HG03469 (cell line): ENCODE results near the gene RPL32.
"Not testable (repeated sequence)": the region's sequence is repeated elsewhere in the genome, so short reads cannot be mapped to it uniquely, and the experiment has no call there.

ENCODE experiments used
- ATAC-seq: cut with Tn5 transposase; IDR thresholded peaks from one replicate; pipeline ENCODE4 v1.9.1; 2021; ENCODE audit warnings: mild to moderate bottlenecking, moderate library complexity, moderate number of reproducible peaks; ENCODE audit not compliant: unreplicated experiment

The RPL32 gene

DNA sequence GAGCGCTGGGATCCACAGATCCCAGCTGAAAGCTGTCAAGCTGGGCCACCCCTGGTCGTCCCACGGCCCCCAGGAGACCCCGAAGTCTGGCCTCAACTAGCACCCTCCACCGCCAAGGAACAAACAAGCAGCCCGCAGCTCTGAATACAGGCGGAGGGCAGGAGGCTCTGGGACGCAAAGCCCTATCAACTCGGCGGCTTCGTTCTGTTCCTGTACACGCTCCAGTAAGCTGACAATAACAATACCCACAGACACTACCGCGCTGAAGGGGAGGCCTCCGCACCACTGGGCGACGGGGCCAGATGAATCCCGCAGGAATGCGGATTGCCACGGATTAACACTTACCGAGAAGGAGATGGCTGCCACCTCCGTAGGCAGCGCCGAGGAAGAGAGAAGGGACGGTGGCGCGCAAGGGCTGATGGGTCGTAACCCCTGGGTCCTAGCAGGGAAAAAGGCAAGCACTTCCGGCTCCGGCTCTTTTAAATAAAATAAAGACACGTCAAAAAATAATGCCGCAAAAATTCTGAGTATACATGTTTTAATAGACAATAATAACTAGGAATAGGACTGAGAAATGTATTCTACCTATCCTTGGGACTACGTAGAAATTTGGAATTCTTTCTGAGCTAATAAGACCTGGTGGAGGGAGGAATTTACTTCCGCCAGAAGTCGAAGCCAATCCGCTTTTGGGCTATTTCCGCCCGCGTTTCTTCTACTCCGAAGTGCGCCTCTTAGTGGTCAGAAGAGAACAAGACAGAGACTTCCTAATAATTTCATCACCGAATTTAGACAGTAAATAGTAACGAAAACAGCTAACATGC lies at the start of gene RPL32:
Gene RPL32 (minus strand): TSS at position 417 of the 821 bp plus-strand sequence. CDS start 1,328 bp downstream, outside the sequence.
- ATAC-seq, result peak; percentile 57

DNA sequence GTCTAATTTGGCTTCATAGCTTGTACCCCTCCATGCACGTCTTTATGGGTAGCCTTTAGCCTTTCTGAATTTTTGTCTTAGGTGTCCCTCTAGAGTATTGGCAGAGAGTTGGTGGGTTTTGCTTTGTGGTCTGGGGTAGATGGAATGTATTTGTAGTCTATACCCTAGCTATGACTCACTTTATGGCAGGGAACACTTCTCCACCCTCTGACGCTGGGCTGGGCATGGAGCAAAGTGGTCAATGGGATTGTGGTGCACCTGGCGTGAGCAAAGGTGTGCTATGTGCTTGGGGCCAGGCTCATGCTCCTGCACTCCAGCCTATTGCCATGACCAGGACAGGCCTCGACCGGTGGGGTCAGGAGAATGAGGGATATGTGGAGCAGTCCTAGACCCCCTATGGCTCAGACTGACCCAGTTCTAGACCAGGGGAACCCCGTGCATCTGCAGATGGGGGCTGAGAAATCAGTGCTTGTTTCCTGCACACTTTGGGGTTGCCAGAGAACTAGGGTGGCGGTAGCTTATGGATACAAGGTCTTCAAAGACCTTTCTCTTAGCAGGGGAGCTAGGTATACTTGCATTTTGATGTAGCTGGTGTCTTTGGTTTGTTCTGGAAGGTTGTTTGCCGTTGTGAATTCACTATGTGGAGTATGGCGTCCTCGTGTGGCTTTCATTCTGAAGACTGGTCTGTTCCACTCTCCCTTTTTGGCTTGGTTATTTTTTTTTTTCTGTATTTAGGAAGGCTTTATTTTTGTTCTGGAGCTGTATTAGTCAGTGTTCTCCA lies 49.4 kb upstream of the RPL32 start:
- no peak for ATAC-seq

DNA sequence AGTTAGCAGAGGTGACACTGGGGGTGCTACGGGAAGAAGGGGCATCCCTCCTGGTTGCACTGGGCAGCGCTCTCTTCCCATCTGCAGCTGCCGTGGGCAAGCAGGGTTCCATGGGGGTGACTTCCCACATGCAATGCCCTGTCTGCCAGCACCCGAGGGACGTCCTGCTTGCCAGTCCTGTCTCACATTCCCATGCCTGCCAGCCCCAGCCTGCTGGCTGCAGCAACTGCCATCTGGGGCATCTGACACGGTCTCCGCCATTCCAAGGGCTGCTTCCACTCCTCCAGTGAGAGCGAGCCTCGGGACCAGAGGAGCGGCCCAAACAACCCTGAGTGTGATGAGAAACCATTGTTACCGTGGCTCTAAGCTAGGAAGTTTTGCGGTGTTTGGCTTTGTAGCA lies 45.4 kb upstream of the RPL32 start:
- ATAC-seq, result no peak

DNA sequence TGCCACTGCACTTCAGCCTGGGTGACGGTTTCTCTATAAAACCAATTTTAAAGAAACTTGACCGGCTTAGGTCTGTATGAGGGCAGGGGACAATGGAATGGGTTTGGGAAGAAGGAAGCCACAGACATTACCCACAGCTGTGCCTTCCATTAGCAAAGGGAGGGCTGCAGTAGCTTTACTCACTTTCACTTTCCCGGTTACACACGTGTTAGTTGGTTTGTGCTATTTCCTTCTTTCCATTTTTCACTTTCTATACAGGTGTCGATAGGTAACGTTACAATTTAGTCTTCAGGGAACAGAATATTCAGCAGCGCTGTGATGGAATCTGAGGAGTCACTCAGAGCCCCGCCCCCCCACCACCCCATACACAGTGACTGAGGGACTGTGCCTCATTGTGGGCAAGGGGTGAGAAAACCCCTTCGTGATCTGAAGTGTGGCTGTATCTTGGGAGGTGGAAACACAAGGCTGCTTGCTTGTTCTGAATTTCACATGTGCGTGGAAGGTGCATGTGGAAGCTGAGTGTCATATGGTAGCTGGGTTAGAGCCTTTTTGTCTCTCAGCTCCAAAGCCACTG lies 44.8 kb upstream of the RPL32 start:
- ATAC-seq, result no peak

DNA sequence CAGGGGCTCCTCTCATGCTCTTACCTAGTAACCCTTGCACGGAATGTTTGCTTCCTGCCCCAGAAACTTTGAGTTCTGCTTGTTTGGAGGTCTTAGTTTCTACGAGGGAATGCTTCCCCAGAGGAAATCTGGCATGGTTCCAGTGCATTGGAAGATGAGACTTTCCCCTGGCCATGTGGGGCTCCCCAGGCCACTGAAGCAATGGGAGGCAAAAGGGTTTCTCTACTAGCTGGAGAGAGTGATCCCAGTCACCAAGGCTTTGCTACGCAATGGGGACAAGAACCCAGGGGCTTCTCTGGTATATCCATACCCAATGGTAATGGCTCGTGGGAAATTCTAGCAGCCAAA lies 44.2 kb upstream of the RPL32 start:
- no peak for ATAC-seq

DNA sequence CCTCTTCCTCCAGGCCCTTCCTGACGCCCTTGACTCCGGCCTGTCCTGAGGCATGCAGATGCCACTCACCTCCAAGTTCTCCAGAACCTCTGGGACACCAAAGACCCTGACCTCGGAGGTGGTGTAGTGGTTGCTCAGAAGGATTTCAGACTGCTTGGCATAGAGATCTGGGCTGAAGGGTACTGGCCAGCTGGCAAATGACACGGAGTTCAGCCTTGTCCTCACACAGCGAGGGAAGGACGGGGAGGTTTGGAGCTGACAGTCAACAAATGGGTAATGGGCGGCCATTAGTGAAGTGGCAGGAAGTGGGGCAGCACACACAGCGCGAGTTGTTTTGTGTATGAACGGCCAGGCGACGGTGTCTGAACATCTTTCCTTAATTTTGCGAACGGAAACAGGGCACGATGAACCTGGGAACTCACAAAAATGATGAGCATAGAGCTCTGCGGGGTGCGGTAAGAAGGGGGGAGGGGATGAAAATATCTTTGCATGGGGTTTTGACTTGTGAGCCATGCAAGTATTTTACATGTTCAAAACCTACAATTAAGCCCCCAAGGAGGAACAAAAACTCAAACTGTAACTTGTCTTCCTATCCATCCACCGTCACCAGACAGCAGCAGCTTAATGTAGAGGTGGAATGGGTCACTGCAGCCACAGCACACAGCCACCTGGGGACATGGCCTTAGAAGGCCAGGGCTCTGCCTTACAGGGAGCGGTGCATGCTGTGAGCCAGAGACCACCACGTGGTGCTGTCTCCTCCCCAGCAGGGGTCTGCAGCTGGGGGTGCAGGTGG lies 43.6 kb upstream of the RPL32 start:
- ATAC-seq, result peak; percentile 34

DNA sequence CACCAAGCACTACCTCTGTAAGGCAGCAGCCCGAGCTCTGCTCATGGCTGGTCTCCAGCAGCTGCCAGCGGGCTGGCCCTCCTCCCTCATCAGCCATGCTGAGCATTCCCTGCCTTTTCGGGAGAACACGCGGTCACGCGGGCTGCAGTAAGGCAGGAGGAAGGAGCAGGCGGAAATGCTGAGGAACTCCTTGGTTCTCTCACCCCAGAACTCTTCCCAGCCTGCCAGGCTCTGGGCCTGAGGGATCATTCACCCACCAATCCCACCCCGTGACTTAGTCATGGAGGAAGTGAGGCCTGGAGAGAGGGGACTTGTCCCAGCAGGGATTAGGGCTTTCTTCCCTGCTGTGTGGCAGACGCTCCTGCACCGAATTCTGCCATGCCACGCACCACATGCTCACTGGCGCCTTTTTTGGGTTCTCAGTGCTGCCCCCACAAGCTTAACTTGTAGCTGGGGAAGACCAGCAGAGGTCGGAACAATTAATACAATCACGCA lies 42.9 kb upstream of the RPL32 start:
- ATAC-seq, result no peak

DNA sequence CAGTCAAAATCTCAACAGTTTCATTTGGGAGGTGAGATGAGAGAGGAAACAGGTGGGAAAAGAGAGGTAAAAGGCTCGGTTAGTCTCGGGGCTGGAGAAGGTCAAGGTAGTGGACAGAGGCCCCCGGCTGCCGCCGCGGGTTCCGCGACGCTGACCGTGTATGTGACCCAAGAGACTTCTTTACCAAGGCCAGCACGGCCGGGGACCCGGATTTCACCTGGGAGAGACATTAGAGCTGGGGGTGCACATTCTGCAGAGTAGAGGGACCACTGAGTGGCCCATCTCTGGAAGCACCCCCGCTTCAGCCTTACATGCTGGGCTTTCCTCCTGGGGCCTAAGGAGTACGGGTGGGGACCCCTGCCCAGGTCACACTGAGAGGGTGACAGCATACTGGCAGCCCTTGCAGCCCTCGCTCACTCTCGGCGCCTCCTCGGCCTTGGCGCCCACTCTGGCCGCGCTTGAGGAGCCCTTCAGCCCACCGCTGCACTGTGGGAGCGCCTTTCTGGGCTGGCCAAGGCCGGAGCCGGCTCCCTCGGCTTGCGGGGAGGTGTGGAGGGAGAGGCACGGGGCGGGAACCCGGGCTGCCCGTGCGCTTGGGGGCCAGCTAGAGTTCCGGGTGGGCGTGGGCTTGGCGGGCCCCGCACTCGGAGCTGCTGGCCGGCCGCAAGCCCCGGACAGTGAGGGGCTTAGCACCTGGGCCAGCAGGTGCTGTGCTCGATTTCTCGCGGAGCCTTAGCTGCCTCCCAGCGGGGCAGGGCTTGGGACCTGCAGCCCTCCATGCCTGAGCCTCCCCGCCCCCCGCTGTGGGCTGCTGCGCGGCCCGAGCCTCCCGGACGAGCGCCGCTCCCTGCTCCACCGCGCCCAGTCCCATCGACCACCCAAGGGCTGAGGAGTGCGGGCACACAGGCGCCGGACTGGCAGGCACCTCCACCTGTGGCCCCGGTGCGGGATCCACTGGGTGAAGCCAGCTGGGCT lies 41.3 kb upstream of the RPL32 start:
- ATAC-seq, result no peak

DNA sequence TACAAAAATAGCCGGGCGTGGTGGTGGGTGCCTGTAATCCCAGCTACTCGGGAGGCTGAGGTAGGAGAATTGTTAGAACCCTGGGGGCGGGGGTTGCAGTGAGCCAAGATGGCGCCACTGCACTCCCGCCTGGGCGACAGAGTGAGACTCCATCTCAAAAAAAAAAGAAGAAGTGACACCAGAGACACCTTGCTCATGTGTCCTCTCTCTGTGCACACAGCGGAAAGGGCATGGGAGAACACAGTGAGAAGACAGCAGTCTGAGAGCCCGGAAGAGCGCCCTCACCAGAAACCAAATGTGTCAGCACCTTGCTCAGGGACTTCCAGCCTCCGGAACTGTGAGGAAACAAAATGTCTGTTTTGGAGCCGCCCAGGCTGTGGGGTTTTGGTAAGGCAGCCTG lies 40.5 kb upstream of the RPL32 start:
- not testable (repeated sequence) for ATAC-seq

DNA sequence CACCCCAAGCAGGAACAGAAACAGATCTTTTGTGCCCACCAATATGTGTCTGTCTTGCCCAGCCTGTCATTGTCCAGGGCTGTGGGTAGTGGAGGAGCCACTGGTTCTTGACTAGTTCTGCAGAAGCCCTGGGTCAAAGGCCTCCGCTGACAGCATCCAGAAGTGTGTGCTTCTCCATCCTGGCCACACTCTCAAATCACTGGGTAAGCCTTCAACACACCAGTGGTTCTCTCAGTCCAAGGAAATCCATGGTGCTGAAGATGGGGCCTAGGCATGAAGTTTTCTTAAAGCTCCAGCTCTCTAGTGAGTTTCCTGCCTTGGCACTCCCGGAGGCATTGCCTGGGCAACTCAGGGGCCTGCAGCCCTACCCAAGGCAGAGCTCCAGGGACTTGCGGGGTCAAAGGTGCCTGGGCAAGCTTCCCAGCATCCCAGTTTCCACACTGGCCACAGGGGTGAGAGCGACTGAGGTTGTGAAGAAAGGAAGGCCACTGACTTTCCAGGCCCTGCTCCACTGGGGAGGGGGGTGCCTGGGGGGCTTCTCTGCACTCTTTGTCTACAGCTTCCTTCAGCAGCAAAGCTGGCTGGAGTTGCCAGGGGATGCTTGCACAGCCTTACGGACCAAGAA lies 37.9 kb upstream of the RPL32 start:
- ATAC-seq, result no peak

DNA sequence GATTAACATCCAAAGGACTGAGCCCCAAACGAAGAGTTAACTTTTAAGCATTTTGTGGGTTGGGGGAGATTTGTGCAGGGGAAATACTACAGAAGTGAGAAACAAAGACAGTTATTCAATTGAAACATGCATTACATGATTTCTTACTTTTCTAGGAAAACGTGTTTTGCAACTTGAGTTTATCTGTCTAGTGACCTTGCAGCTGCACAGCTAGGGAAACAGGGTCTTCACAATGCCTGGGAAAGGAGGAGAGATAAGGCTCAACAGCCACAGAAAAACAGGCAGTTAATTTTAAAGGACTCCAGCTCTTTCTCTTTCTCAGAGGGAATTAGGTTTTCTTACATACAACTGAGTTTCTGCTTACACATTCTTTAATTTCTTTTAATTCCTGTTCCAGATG lies 37.4 kb upstream of the RPL32 start:
- not testable (repeated sequence) for ATAC-seq

DNA sequence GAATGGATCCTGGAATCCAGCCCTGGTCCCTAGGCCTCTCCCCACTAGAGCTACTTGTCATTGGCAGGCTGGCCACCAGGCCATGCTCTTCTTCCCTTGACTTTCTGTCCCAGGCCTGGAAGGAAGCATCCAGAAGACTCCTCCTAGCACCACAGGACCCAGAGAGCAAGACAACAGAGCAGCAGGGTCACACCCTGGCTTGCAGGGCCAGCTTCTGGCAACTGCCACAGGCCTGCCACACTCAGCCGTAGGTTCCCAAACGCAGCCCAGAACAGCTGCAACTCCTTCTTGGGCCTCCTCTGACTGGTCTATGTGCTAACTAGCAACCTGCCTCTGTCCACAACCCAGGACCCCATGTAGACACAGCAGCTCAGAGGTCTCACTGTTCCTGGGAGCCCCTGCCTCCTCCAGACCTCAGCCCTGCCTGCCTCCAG lies 36.8 kb upstream of the RPL32 start:
- ATAC-seq, result no peak

DNA sequence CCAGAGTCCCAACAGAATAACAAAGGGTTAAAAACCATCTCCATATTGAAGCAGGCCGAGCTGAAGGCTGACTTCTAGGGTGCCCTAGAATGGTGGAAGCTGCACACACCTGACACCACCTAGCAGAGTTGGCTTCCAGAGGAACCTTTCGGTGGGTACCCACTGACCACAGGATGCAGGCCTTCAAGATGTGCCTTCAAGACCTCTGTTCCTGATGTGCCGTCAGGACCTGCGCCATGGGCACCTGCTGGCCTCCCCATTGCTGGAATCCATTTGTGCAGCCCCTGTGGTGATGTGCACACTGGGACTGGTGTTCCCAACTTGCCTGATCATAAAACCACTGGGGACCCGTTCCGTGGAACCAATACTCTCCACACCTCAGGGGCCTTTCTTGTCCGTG lies 35.7 kb upstream of the RPL32 start:
- no peak for ATAC-seq

DNA sequence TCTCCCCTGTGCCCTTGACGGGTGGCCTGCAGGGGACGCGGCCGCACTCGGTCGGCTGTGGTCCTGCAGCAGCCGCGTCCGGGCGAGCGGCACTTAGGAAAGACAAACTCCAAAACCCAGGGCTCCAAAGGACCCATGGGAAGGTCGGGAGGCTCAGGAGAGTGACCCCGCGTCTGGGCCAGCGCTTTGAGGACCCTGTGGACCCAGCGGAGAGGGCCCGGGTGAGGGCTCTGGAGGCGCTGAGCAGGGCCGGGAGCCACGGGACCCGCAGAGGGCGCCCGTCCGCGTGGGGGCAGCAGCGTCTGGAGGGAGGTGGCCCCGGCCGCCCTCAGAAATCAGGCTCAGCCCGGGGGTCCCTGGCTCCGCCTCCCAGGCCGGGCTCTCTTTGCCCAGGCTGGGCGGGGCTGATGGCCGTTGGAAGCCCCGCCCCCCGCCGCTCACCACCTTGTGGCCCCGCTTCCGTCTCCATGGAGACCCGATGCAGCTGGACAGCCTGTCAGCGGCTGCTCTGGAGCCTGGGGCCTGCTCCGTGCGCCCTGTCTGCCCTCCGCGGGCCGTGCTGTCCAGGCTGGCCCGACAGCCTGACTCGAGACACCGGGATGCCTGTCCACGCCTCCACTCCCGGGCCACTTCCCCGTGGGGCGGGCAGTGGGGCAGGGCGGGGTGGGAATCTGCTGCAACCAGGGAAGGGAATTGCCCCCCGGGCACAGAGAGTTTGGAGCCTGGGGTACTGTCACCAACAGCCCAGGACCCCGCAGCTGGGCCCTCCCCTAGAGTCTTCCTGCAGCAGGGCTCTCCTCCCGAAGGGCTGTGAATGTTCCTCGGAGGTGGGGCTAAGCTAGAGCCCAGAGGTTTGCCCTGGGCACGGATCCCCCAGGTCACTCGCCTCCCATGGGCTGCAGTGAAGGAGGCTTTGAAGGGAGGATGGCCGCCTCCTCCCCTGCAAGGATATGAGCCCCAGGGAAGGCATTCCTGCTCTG lies 34.8 kb upstream of the RPL32 start:
- no peak for ATAC-seq

DNA sequence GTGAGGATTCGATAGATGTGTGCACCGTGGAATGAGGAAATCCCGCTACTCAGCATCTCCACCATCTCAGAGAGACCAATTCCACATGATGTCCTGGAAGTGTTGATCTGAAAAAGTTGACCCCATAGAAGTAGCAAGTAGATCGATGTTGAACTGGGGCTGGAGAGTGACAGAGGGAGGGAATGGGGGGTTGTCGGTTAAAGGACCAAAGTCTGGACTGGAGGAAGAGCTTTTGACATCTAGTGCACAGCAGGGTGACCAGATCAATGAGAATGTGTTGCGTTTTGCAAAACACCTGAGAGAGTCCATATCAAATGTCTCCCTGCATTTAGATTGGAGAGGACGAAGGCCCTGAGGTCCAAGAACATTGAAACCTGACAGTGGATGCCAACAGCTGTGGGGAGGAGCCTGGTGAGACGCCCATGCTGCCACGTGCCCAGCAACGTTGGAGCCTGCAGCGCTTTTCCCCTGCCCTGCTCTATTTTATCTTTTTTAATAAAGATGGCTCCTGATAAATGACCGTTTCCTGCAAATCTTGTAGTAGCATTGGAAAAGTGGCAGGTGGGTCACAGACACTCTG lies 30.1 kb upstream of the RPL32 start:
- no peak for ATAC-seq

DNA sequence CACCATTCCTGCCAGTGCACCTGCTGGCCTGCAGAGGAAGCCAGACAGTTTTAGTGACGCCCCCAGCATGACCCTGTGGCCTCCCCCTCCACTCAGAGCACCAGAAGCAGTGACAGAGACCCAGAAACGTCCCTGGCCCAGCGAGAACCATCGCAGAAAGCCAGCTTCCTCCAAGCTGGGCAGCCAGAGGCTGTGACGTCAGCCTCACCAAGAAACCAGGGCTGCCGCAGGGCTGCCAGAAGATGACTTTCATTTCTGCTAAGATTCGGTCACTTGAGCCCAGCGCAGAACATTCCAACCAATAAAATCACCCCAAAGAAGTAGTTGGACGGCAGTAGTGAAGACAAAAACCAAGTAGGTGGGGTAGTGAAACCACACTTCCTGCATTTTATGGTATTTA lies 29.6 kb upstream of the RPL32 start:
- no peak for ATAC-seq

DNA sequence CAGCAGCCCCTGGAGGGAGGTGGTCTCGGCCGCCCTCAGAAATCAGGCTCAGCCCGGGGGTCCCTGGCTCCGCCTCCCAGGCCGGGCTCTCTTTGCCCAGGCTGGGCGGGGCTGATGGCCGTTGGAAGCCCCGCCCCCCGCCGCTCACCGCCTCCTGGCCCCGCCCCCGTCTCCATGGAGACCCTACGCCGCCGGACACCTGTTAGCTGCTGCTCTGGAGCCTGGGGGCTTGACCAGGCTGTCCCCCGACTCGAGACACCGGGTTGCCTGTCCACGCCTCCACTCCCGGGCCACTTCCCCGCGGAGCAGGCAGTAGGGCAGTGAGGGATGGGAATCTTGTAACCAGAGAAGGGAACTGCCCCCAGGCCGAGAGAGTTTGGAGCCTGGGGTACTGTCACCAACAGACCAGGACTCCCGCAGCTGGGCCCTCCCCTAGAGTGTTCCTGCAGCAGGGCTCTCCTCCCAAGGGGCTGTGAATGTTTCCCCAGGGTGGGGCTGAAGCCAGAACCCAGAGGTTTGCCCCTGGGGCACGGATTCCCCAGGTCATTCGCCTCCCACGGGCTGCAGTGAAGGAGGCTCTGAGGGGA lies 27.8 kb upstream of the RPL32 start:
- no peak for ATAC-seq
